Ovary (tissue), 9 donors: Measurements from ENCODE around the gene RNGTT. TPM values are rescaled to one million over a fixed set of nuclear protein-coding genes. Genes with fewer than 3 reads are reported as not detected.

Experiments used
- DNase-seq, 5 donors: peaks; one replicate each; pipeline ENCODE4 v3.0.0-alpha.2; 2019 to 2020
- H3K27ac ChIP-seq, 2 donors: fragments of 200-600 bp; one replicate each; pipeline versions ENCODE4 v1.5.1 to v1.8.0; 2019 to 2022
- H3K27me3 ChIP-seq: fragments of 200-600 bp; one replicate; pipeline ENCODE4 v1.8.0; 2022
- H3K36me3 ChIP-seq: fragments of 200-600 bp; sonication (generic); one replicate; pipeline ENCODE4 v1.5.1; 2019
- H3K4me1 ChIP-seq: one replicate; pipeline ENCODE4 v1.8.1; 2013; ENCODE audit warnings: mild to moderate bottlenecking, moderate library complexity; ENCODE audit not compliant: insufficient read depth
- H3K4me3 ChIP-seq: fragments of 200-600 bp; sonication (generic); one replicate; pipeline ENCODE4 v1.5.1; 2017
- H3K9me3 ChIP-seq, 2 donors: fragments of 200-600 bp in 1 of 2; sonication (generic) in 1 of 2; one replicate each; pipeline versions ENCODE4 v1.5.1 to v1.8.1; 2013 to 2019; ENCODE audit warnings: mild to moderate bottlenecking in 1 of 2, moderate library complexity in 1 of 2
- CTCF ChIP-seq, 3 donors: fragments of 450-650 bp in 2 of 3; fragments of 200-600 bp in 1 of 3; IDR thresholded peaks; one replicate each; pipeline versions ENCODE4 v1.5.1 to v1.8.0; 2016 to 2022; ENCODE audit warnings: antibody characterized with exemption in 3 of 3, mild to moderate bottlenecking in 1 of 3
- EP300 ChIP-seq: sonication (generic); formaldehyde crosslinking; IDR thresholded peaks from one replicate; pipeline ENCODE4 v1.6.1; 2017; ENCODE audit warnings: antibody characterized with exemption
- POLR2A ChIP-seq: fragments of 450-650 bp; IDR thresholded peaks from one replicate; pipeline ENCODE4 v1.6.1; 2017; ENCODE audit warnings: antibody characterized with exemption, mild to moderate bottlenecking, moderate library complexity
- WGBS, 3 donors: extraction: QIAGEN DNeasy Blood & Tissue Kit in 1 of 3; methylation state at CpG; one replicate each; pipeline versions ENCODE4 v1.1.5 to v1.1.7; 2013 to 2017; 5-methylcytosine and 5-hydroxymethylcytosine counted together
- intact Hi-C, 4 donors: fragments of 100-400 bp; cut with DNase I; formaldehyde crosslinking; loops; one replicate each; pipeline versions ENCODE4 v1.11.0 to v1.15.1; 2022 to 2023
- polyA plus RNA-seq, 2 donors: library from polyadenylated mRNA; stranded (reverse); fragments of 200-250 nt in 1 of 2; fragments of 350-450 nt in 1 of 2; fragmentation: Illumina TruSeq in 1 of 2; extraction: RNeasy Lipid Tissue Mini Kit (QIAGEN cat#74804) in 1 of 2; gene quantifications; one replicate each; pipeline ENCODE4 v1.2.3, GENCODE V29; 2013 to 2014
- total RNA-seq, 7 donors: library from RNA; depleted of rRNA in 2 of 7; stranded (reverse); fragments of >200 nt in 2 of 7; fragmentation: NEBNext Ultra II Directional in 3 of 7; extraction: Animal tissue kit (Norgen Biotek cat#: 25700) in 3 of 7; gene quantifications; one replicate each; pipeline versions ENCODE4 v1.1.0 to v1.2.4, GENCODE V29; 2016 to 2023
- donor health status: DM: no; HTN: no; CAD: no; lungs with moderate emphysema.
- donor health status: DM: no; HTN: no; CAD: no.
- donor health status: Bipolar disorder and iron deficiency.
- donor health status: DM: yes; HTN: yes; CAD: no.
- donor health status: DM: no; HTN: no; CAD: no.
- donor health status: DM: yes; HTN: yes; CAD: no.

The RNGTT gene
- total and polyA plus RNA-seq, 9 donors: 3.9 to 17.9 (median 10.5) TPM

- WGBS, 3 donors: 95 to 96% (median 96%) methylated on average over 4 of the region's 4 CpGs
- no peak for DNase-seq
- H3K27ac ChIP-seq: no peak overlapping the region
- no peaks in the 10 kb centered on the region for H3K36me3 ChIP-seq
- no peak overlapping the region for H3K4me3 ChIP-seq
- TF ChIP-seq POLR2A: no peak
- no peak for TF ChIP-seq EP300
- no peak for TF ChIP-seq CTCF (IDR thresholded peaks at IDR 0.05)
- no peaks in the 10 kb centered on the region for H3K9me3 ChIP-seq
- intact Hi-C loops: no loop called here
- no peaks in the 10 kb centered on the region for H3K4me1 ChIP-seq
- H3K27me3 ChIP-seq: no peaks in the 10 kb centered on the region
Measured at GRCh38 chr6:88702956-88703556, 260.4 kb downstream of the RNGTT start.

DNA sequence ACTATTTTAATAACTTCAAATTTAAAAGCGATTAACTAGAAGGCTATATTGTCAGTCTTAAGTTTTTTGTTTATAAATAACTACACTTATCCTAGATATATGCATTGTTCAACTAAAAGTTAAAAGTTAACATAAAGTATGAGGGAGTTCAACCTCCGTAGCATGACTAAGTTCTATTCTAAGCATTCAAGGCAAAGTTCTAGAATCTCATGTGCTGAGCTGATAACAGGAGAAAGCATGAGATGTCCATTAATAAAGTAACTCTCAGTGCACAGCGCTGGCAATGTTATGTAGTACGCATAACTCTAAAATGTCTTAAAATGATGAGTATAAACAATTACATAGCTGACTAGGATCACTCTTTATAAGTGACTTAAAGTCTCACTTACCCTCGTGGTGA, 264.8 kb downstream of the RNGTT start:
- Histone ChIP-seq H3K27me3 (no peaks in the 10 kb centered on the region), H3K27ac (no peak overlapping the region), H3K4me1 (no peaks in the 10 kb centered on the region), H3K9me3 (no peaks in the 10 kb centered on the region), H3K36me3 (no peaks in the 10 kb centered on the region), H3K4me3 (no peak overlapping the region)
- no peak for DNase-seq
- 83 to 88% (median 84%) methylated on average over 5 of the region's 5 CpGs for WGBS, 3 donors
- intact Hi-C loops: no loop called here
- TF ChIP-seq EP300 (no peak), CTCF (IDR thresholded peaks at IDR 0.05) (no peak), POLR2A (no peak)

DNA sequence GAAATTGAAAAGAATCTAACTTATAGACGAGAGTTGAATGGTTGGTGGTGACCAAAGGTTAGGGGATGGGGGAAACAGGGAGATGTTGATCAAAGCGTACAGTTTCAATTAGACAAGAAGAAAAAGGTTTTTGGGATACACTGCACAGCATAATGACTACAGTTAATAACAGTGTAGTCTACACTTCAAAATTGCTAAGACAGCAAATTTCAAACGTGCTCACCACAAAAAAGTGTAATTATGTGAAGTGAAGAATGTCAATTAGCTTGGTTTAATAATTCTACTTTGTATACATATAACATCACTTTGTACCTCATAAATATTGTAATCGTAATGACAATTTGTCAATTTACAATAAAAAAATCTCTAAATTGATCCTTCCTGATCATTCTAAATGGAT, 267.5 kb downstream of the RNGTT start:
- WGBS, 3 donors: 90 to 93% (median 91%) methylated on average over 4 of the region's 4 CpGs
- Histone ChIP-seq H3K9me3 (no peaks in the 10 kb centered on the region), H3K4me3 (no peak overlapping the region), H3K4me1 (no peaks in the 10 kb centered on the region), H3K36me3 (no peaks in the 10 kb centered on the region), H3K27me3 (no peaks in the 10 kb centered on the region), H3K27ac (no peak overlapping the region)
- no peak for DNase-seq
- TF ChIP-seq EP300: no peak
- TF ChIP-seq POLR2A: no peak
- TF ChIP-seq CTCF (IDR thresholded peaks at IDR 0.05): no peak
- intact Hi-C loops: no loop called here

DNA sequence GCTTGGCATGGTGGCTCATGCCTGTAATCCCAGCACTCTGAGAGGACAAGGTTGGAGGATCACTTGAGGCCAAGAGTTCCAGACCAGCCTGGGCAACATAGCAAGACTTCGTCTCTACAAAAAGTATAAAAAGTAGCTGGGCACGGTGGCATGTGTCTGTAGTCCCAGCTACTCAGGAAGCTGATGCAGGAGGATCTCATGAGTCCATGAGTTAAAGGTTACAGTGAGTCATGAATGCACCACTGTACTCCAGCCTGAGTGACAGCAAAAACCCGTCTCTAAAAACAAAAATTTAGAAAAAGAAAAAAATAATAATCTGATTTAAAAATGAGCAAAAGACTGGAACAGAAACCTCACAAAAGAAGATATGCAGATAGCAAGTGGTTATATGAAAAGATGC, 279.7 kb downstream of the RNGTT start:
- intact Hi-C loops: no loop called here
- no peak for DNase-seq
- Histone ChIP-seq H3K9me3 (no peaks in the 10 kb centered on the region), H3K27me3 (no peaks in the 10 kb centered on the region), H3K4me3 (no peak overlapping the region), H3K36me3 (no peaks in the 10 kb centered on the region), H3K27ac (no peak overlapping the region), H3K4me1 (no peaks in the 10 kb centered on the region)
- 88 to 93% (median 92%) methylated on average over 3 of the region's 3 CpGs for WGBS, 3 donors
- TF ChIP-seq POLR2A (no peak), CTCF (IDR thresholded peaks at IDR 0.05) (no peak), EP300 (no peak)
